HepG2 (cell line): ENCODE measurements around the gene CNTN4. TPM values are rescaled to one million over a fixed set of nuclear protein-coding genes. Genes with fewer than 3 reads are reported as not detected.

ENCODE experiments used
- ATAC-seq: fragments of 200-7000 bp; cut with Tn5 transposase; 3 replicates; pipeline ENCODE4 v1.9.1; 2020; ENCODE audit warnings: mild to moderate bottlenecking, moderate library complexity
- BruUV-seq: library from RNA; stranded (reverse); fragments of 400-500 nt; replicated peaks from 2 replicates; lab custom pipeline; 2021; lab: Mats Ljungman, UMichigan
- CTCF ChIA-PET: fragments of 300-600 bp; formaldehyde crosslinking; extraction: SDS; loops from one replicate; lab custom pipeline; 2021; ENCODE audit warnings: low total read pairs, inconsistent platforms, low intra/inter-chr PET ratio; lab: Yijun Ruan, JAX
- POLR2A ChIA-PET: fragments of 350-600 bp; sonication (Branson Sonifier 250); formaldehyde crosslinking; loops from one replicate; lab custom pipeline; 2020; ENCODE audit warnings: antibody characterized with exemption, inconsistent platforms; lab: Yijun Ruan, JAX
- DNase-seq: peaks from one replicate; pipeline ENCODE4 v3.0.0-alpha.2; 2015; ENCODE audit warnings: low spot score
- FAIRE-seq: peaks from 3 replicates; lab custom pipeline; 2011; peaks lifted over from hg19 to GRCh38; lab: Jason Lieb, UNC
- H2AFZ ChIP-seq: one replicate; pipeline ENCODE4 v1.6.1; 2011; ENCODE audit warnings: low read length, inconsistent platforms
- H3K27ac ChIP-seq: fragments of 300-600 bp; 3 replicates; pipeline ENCODE4 v1.8.0; 2011; ENCODE audit warnings: mixed run types, mild to moderate bottlenecking, mixed read lengths, low read length, inconsistent platforms; ENCODE audit not compliant: insufficient read depth; ENCODE audit errors: extremely low read length
- H3K27me3 ChIP-seq, 2 experiments: fragments of 200-600 bp in 1 of 2; 2 replicates in 1 of 2; 3 replicates in 1 of 2; pipeline versions ENCODE4 v1.6.0 to v1.8.0; 2011; ENCODE audit warnings: low read length in 2 of 2, mild to moderate bottlenecking in 2 of 2, moderate library complexity in 2 of 2, inconsistent platforms in 1 of 2; ENCODE audit not compliant: insufficient read depth in 2 of 2, control insufficient read depth in 1 of 2
- H3K36me3 ChIP-seq, 2 experiments: fragments of 200-600 bp in 1 of 2; replicated peaks in 1 of 2; 2 replicates in 1 of 2; 3 replicates in 1 of 2; pipeline versions ENCODE4 v1.5.1 to v1.8.0; 2011; ENCODE audit warnings: low read length in 2 of 2, inconsistent platforms in 1 of 2; ENCODE audit not compliant: insufficient read depth in 2 of 2, control insufficient read depth in 1 of 2
- H3K4me1 ChIP-seq: 2 replicates; pipeline ENCODE4 v1.5.1; 2012; ENCODE audit warnings: low read length, inconsistent platforms; ENCODE audit not compliant: insufficient read depth
- H3K4me2 ChIP-seq: 2 replicates; pipeline ENCODE4 v1.6.0; 2011; ENCODE audit warnings: low read depth, low read length, inconsistent platforms
- H3K4me3 ChIP-seq, 3 experiments: fragments of 200-600 bp in 1 of 3; sonication (generic), shearing (Covaris generic) in 1 of 3; replicated peaks in 1 of 3; 2 replicates each; pipeline ENCODE4 v1.5.1; 2011 to 2016; ENCODE audit warnings: low read length in 3 of 3, inconsistent platforms in 2 of 3, low read depth in 2 of 3, mild to moderate bottlenecking in 2 of 3, control low read depth in 1 of 3, mixed read lengths in 1 of 3; ENCODE audit not compliant: insufficient read depth in 1 of 3
- H3K79me2 ChIP-seq: one replicate; pipeline ENCODE4 v1.6.1; 2011; ENCODE audit warnings: low read length, inconsistent platforms; ENCODE audit not compliant: insufficient read depth
- H3K9ac ChIP-seq: 2 replicates; pipeline ENCODE4 v1.6.0; 2011; ENCODE audit warnings: mild to moderate bottlenecking, low read depth, low read length, inconsistent platforms; ENCODE audit not compliant: insufficient read depth
- H3K9me3 ChIP-seq: 2 replicates; pipeline ENCODE4 v1.5.1; 2012; ENCODE audit warnings: mild to moderate bottlenecking, low read length
- H4K20me1 ChIP-seq: 2 replicates; pipeline ENCODE4 v1.6.0; 2011; ENCODE audit warnings: inconsistent platforms, mild to moderate bottlenecking, low read length, moderate library complexity; ENCODE audit not compliant: insufficient read depth
- CENPT ChIP-seq: sonication (generic); formaldehyde crosslinking; IDR thresholded peaks from 2 replicates; pipeline ENCODE4 v1.8.0; 2022; ENCODE audit warnings: low read depth, mild to moderate bottlenecking, moderate library complexity, missing genetic modification reagents
- CREM ChIP-seq, 2 experiments: sonication (generic) in 1 of 2; formaldehyde crosslinking in 1 of 2; IDR thresholded peaks; 2 replicates each; pipeline versions ENCODE4 v1.4.0 to v1.6.1; 2016 to 2020; ENCODE audit warnings: antibody characterized with exemption in 1 of 2, mild to moderate bottlenecking in 1 of 2, missing genetic modification reagents in 1 of 2
- E2F1 ChIP-seq: sonication (generic); formaldehyde crosslinking; IDR thresholded peaks from 2 replicates; pipeline ENCODE4 v1.5.0; 2020; ENCODE audit warnings: missing genetic modification reagents
- FIP1L1 ChIP-seq: fragments of 200-400 bp; formaldehyde crosslinking; IDR thresholded peaks from 2 replicates; pipeline ENCODE4 v1.6.1; 2018; ENCODE audit warnings: low read depth, mild to moderate bottlenecking, low read length, moderate library complexity, borderline replicate concordance; ENCODE audit not compliant: insufficient read depth
- HDAC2 ChIP-seq: sonication (generic); formaldehyde crosslinking; IDR thresholded peaks from 2 replicates; pipeline ENCODE4 v1.4.0; 2020; ENCODE audit warnings: missing genetic modification reagents
- HNRNPUL1 ChIP-seq: fragments of 200-400 bp; formaldehyde crosslinking; IDR thresholded peaks from 2 replicates; pipeline ENCODE4 v1.6.1; 2017; ENCODE audit warnings: low read depth, mild to moderate bottlenecking, low read length, moderate library complexity
- IKZF1 ChIP-seq: fragments of 450-650 bp; IDR thresholded peaks from 2 replicates; pipeline ENCODE4 v1.7.1; 2016
- KAT8 ChIP-seq: IDR thresholded peaks from 2 replicates; pipeline ENCODE4 v1.6.1; 2016; ENCODE audit warnings: missing genetic modification reagents, missing compliant biosample characterization
- MIER3 ChIP-seq: IDR thresholded peaks from 2 replicates; pipeline ENCODE4 v1.6.1; 2016; ENCODE audit warnings: missing compliant biosample characterization, borderline replicate concordance
- NFE2L1 ChIP-seq: sonication (generic); formaldehyde crosslinking; IDR thresholded peaks from 2 replicates; pipeline ENCODE4 v1.4.0; 2020; ENCODE audit warnings: missing genetic modification reagents, mild to moderate bottlenecking, borderline replicate concordance
- NR3C1 ChIP-seq: sonication (generic); formaldehyde crosslinking; IDR thresholded peaks from 2 replicates; pipeline ENCODE4 v1.4.0; 2020; ENCODE audit warnings: missing genetic modification reagents
- RNF219 ChIP-seq: sonication (generic); formaldehyde crosslinking; IDR thresholded peaks from 2 replicates; pipeline ENCODE4 v1.5.0; 2020; ENCODE audit warnings: mild to moderate bottlenecking, missing genetic modification reagents
- SAP130 ChIP-seq: IDR thresholded peaks from 2 replicates; pipeline ENCODE4 v1.6.1; 2016; ENCODE audit warnings: low read depth
- SKI ChIP-seq: fragments of 450-650 bp; IDR thresholded peaks from one replicate; pipeline ENCODE4 v1.6.1; 2018; ENCODE audit warnings: mild to moderate bottlenecking; ENCODE audit not compliant: partially characterized antibody
- ZNF12 ChIP-seq: sonication (generic); formaldehyde crosslinking; IDR thresholded peaks from 2 replicates; pipeline ENCODE4 v1.5.0; 2020; ENCODE audit warnings: missing genetic modification reagents
- ZNF558 ChIP-seq: sonication (generic); formaldehyde crosslinking; IDR thresholded peaks from 2 replicates; pipeline ENCODE4 v1.9.0; 2022; ENCODE audit warnings: mild to moderate bottlenecking, missing genetic modification reagents, borderline replicate concordance
- WGBS: methylation state at CpG from one replicate; pipeline ENCODE4 v1.1.6; 2017; ENCODE audit warnings: low lambda C conversion rate; 5-methylcytosine and 5-hydroxymethylcytosine counted together
- in situ Hi-C: cut with HindIII; loops from 2 replicates; pipeline ENCODE4 v1.10.0; 2017; ENCODE audit warnings: low pct_unique_long_range_greater_than_20kb; ENCODE audit not compliant: extremely low pct_ligation_motif_present
- intact Hi-C: fragments of 100-400 bp; cut with micrococcal nuclease; formaldehyde crosslinking; loops from one replicate; pipeline ENCODE4 v1.10.0; 2022; ENCODE audit not compliant: unreplicated experiment
- polyA plus RNA-seq, 8 experiments: library from polyadenylated mRNA; depleted of rRNA in 3 of 8; stranded (reverse) in 7 of 8; unstranded in 1 of 8; fragments of >200 nt; fragmentation: Illumina TruSeq in 4 of 8; extraction: Trizol in 4 of 8; gene quantifications; 2 replicates each; pipeline versions ENCODE4 v1.2.1 to v1.2.3, GENCODE V29; 2011 to 2016; ENCODE audit warnings: low read depth in 4 of 8, missing spikeins in 1 of 8, mixed read lengths in 1 of 8; ENCODE audit not compliant: insufficient read depth in 1 of 8
- small RNA-seq, 3 experiments: library from RNA; depleted of rRNA; stranded (forward); fragments of <200 nt; gene quantifications; one replicate each; pipeline ENCODE3, GENCODE V24; 2012; ENCODE audit warnings: low read depth in 2 of 3, low replicate concordance in 1 of 3; ENCODE audit not compliant: insufficient read length in 3 of 3, insufficient read depth in 2 of 3
- total RNA-seq, 5 experiments: library from RNA; depleted of rRNA; stranded (reverse); fragments of >200 nt; fragmentation: Illumina TruSeq; extraction: Trizol; gene quantifications; 2 replicates each; pipeline ENCODE4 v1.2.3, GENCODE V29; 2016; ENCODE audit warnings: low read depth in 1 of 5

The CNTN4 gene
- total and polyA plus RNA-seq, 2 of the 13 experiments (the other 11 are each of a cell fraction or from before 2014, with no cell fraction given) = 0.01 to 0.13 TPM

DNA sequence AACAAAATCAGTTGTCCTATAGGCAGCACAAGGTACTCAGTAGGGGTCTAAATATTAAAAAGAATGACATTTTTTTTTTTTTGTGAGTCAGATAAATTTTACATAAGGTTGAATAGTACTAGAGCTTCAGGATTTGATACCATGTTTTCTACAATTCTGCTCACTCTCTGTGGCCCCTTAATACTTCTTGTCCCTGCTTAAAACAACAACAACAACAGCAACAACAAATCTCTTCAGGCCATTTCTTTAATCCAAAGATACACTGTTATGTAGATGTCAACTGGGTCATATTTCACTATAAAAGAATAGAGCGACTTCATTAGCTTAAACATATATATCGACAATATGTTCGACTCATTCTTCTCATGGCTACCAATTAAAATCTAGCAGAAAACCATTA lies 1008.5 kb downstream of the CNTN4 start:
- Histone ChIP-seq H3K9ac (no peak overlapping the region), H3K27ac (no peak overlapping the region), H2AFZ (no peak overlapping the region), H3K4me2 (no peak overlapping the region), H3K9me3 (no peaks in the 10 kb centered on the region), H3K79me2 (no peaks in the 10 kb centered on the region), H3K36me3 (no peaks in the 10 kb centered on the region), H3K27me3 (peaks cover 0 to 3% of the 10 kb centered on the region in 2 experiments; a peak in 1 of 5 replicates), H3K4me1 (no peaks in the 10 kb centered on the region), H4K20me1 (no peaks in the 10 kb centered on the region), H3K4me3 (no peak overlapping the region)
- POLR2A ChIA-PET = no interaction called here
- TF ChIP-seq ZNF12 (no peak), SKI (no peak), ZNF558 (CRISPR knock-in tag) (no peak), CENPT (no peak), FIP1L1 (no peak), MIER3 (no peak), E2F1 (no peak), NFE2L1 (CRISPR knock-in tag) (no peak), IKZF1 (no peak), SAP130 (CRISPR knock-in tag) (no peak), CREM (IDR thresholded peaks at IDR 0.05) (no peak), CREM (CRISPR knock-in tag; IDR thresholded peaks at IDR 0.05) (no peak), HNRNPUL1 (no peak), NR3C1 (CRISPR knock-in tag) (no peak), HDAC2 (CRISPR knock-in tag) (no peak), KAT8 (CRISPR knock-in tag) (no peak), RNF219 (CRISPR knock-in tag) (no peak)
- FAIRE-seq = no peak
- in situ Hi-C loops = no loop called here
- intact Hi-C loops = no loop called here
- no peak for ATAC-seq
- BruUV-seq = no TSS peak
- DNase-seq = no peak
- CTCF ChIA-PET = no interaction called here
- 85% methylated on average over 3 of the region's 3 CpGs for WGBS

Small RNAs within 50 kb of the gene (small RNA-seq; reads per million reads assigned to genes)
- 0 reads per million in 3 experiments for gene RF00416
- gene RN7SKP144 = 0 reads per million in 3 experiments
